CD4-positive, alpha-beta T cell treated with Interleukin-2 at 100 ng/mL for 4 hours (primary cell): ENCODE measurements around the gene PUSL1.
"Not testable (repeated sequence)": the region's sequence is repeated elsewhere in the genome, so short reads cannot be mapped to it uniquely, and the experiment has no call there.

Experiments
- DNase-seq: peaks from one replicate; pipeline ENCODE4 v3.0.0-alpha.2; 2020; ENCODE audit warnings: low spot score

PUSL1 gene

DNA sequence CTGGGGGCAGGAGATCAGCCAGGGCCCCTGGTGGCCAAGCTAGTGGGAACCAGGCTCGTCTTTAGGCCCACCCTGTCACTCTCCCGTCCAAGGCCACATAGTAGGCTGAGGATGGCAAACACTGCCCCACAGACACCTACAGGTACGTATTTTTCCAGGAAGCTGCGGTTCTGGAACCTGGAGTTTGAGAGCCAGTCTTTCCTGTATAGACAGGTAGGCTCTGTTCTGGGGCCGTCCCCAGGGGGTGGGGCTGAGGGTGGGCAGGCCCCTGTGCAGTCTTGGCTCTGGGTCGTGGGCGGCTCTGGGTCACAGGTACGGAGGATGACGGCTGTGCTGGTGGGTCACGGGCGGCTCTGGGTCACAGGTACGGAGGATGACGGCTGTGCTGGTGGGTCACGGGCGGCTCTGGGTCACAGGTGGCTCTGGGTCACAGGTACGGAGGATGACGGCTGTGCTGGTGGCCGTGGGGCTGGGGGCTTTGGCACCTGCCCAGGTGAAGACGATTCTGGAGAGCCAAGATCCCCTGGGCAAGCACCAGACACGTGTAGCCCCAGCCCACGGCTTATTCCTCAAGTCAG lies 2.2 kb downstream of the PUSL1 start:
- no peak for DNase-seq

DNA sequence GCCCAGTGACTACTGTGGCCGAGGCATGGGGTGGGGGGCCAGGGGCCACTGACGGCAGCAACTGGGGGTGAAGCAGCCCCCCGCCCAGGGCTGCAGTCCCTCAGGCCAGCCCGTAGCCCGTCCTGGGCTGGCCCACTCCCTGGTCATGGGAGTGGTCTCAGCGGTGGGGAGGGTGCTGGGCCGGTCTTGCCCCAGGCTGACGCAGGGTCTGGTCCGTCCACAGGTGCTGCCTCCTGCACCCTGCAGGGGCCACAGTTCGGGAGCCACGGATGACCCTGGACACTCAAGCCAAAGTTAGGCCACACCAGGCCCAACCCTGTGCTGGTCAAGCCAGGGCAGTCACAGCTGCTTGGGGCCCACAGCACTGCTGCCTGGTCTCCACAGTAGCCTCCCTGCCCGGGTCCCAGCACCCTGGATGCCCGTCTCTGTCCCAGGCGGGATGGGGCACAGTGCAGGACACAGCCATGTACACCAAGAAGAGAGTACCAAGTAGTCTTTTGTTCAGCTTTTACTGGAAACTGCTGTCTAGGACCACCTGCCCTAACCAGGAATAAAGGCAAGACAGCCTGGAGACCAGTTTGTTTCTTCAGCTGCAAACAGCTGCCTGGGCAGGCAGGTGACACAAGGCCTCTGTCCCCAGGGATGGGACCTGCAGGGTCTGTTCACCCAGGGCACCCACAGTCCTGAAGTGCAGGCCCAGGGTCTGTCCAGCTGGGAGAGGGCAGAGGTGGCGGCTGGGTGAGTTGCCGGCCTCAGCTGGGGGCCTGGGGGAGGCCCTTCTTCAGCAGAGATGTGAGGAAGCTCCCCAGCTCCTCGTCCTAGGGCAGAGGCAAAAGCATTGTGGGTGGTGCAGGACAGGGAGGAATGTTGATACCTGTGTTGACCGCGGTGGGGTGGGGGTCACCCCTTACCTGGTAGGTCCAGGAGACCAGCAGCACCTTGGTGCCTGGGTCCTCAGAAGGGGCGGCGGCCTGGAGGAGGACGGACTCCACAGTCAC lies 3.0 kb downstream of the PUSL1 start:
- DNase-seq, result no peak

DNA sequence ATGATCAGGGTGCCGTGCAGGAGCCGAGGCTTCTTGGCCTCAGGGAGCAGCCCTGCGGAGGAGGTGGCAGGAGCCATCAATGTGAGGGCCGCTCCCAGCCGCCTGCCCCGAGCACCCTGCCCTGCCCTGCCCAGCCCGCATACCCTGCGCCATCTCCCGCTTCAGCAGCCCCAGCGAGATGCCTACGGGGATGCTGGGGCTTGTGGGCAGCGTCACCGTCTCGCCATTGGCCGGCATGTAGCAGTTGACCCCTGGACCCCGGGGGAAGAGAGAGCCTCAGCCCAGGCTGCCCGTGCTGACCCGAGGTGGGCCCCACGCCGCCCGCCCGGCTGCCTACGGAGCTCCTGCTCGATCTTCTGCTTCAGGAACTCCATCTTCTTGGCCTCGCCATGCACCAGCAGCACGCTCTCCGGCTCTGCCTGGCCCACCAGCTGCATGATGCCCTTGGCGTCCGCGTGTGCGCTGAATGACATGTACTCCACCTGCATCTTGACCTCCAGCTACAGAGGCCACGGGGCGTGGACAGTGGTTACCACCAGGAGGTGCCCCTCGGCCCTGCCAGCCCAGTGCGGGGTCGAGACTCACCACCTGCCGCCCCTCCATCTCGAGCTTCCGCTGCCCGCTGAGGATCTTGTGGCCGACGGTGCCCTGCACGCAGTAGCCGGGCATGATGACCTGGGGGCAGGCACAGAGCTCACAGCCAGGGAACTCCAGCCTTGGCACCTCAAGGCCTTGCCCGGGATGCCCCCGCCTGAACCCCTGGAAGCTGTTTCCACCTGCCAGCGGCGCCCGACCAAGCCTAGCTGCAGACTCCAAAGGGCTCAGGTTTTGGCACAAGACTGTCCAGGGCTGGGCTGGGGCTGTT lies 4.3 kb downstream of the PUSL1 start:
- DNase-seq, result no peak

DNA sequence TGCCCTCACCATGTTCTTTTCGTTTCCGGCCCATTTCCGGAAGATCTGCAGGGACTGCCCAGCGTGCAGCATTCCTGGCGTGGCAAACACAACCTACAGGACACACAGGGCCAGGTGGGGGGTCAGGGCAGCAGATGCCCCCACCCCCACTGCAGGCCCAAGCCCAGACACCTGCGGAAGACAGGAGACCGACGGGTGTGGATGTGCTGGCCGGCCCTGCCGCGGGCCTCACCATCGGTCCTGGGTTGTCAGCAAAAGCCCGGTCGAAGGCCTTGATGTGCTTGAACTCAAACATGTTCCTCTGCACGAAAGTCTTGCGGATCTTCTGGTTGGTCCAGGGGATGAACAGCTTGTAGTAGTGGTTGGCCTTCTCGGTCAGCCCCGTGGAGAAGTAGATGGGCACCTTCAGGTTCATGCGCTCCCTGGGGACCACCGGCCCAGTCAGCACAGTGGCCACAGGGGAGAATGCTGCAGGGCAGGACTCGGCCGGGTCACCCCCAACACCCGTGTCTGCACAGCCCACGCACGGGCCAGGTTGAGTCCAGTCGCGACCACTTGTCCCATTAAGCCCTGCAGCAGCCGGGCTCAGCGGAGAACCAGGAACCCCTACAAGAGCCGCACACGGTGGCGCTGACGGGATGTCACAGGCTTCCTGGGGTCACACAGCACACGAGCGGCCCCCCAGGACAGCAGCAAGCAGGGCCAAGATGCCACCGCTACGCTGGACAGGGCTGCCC lies 5.3 kb downstream of the PUSL1 start:
- no peak for DNase-seq

DNA sequence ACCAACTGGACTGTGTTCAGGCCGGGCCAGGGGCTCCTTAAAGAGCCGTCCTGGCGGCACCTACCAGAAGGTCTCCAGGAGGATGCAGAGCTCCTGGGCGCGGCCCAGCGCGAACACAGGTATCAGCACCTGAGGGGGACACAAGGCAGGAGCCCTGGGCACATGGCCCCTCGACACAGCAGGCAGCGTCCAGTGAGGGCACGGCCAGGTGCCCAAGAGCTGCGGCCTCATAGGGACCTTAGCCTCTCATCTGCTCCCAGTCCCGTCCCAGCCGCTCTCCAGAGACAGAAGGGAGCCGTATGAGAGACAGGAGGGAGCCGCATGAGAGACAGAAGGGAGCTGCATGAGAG lies 5.8 kb downstream of the PUSL1 start:
- no peak for DNase-seq

DNA sequence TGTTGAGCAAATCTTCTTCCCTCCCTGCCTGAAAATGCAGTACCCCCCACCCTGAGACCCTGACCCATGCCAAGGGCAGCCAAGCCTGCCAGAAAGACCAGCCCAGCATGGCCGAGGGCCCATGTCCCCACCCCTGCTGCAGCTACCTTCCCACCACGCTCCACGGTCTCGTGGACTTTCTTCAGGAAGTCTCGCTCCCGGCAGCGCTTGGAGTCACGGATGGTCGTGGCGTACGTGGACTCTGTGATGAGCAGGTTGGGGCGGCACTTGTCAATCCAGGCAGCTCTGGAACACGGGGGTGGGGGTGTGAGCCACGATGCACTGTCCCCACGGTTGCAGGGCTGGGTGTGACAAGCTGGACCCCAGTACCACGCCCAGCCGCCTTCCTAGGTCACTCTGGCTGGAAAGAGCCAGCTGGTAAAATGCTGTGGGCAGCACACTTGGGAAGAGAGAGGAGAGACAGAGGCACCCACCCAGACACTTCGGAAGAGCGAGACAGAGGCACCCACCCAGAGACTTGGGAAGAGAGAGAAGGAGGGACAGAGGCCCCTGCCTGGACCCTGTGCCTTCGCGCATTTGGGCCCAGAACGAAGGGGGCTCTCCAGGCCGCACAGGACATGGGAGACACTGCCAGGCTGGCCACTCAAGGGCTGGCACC lies 6.4 kb downstream of the PUSL1 start:
- no peak for DNase-seq

DNA sequence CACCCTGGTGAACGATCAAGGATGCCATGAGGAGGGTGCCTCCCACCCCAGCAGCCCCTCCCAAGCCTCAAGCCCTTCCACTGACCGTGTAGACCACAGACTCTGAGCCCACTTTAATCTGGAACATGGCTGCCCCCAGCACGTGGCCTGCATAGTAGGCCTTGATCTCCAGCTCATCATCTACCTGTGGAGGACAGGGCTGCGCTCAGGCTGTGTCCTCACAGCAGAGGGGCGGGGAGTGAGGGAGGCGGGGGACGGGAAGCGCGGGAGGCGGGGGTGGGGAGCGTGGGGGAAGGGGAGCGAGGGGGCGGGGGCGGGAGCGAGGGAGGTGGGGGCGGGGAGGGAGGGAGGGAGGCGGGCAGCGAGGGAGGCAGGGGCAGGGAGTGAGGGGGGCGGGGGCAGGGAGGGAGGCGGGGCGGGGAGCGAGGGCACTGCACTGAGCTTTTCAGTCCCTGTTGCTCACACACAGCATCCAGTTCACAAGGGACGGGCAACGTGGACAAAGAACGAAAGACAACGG lies 7.1 kb downstream of the PUSL1 start:
- no peak for DNase-seq

DNA sequence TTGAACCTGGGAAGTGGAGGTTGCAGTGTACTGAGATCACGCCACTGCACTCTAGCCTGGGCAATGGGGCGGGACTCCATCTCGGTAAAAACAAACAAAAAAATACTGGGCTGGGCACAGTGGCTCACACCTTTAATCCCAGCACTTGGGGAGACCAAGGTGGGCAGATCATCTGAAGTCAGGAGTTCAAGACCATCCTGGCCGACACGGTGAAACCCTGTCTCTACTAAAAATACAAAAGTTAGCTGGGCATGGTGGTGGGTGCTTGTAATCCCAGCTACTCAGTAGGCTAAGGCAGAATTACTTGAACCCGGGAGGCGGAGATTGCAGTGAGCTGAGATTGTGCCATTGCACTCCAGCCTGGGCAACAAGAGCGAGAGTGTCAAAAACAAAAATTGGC lies 7.8 kb downstream of the PUSL1 start:
- DNase-seq, result not testable (repeated sequence)

DNA sequence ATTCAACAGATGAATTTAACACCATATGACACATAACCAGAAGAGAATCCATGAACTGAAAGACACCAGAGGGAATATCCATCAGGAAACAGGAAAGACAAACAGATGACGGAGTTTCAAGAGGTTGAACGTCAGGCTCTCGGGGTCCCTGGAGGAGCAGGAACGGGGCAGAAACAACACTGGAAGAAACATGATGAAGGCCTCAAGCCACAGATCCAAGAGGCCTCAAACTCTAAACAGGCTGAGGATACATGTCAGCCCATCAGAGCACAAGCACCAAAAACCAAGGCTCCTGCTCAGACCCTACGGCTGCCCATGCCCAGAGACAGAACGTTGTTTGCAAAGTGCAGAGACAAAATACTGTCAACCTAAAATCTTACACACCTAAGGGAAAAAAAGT lies 9.0 kb downstream of the PUSL1 start:
- no peak for DNase-seq

DNA sequence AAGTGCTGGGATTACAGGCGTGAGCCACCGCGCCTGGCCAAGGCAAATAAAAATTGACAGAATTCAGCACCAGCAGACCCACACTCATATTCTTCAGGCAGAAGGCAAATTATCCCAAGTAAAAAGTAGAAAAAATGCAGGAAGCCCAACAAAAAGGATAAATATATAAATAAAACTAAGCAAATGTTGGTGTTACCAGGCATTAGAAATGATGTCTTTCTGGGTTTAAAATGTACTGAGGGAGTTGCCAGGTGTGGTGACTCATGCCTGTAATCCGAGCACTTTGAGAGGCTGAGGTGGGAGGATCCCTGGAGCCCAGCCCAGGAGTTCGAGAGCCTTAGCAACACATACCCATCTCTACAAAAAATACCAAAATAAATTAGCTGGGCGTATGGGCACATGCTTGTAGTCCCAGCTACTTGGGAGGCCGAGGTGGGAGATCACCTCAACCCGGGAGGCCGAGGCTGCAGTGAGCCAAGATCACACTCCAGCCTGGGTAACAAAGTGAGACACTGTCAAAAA lies 9.8 kb downstream of the PUSL1 start:
- no peak for DNase-seq

DNA sequence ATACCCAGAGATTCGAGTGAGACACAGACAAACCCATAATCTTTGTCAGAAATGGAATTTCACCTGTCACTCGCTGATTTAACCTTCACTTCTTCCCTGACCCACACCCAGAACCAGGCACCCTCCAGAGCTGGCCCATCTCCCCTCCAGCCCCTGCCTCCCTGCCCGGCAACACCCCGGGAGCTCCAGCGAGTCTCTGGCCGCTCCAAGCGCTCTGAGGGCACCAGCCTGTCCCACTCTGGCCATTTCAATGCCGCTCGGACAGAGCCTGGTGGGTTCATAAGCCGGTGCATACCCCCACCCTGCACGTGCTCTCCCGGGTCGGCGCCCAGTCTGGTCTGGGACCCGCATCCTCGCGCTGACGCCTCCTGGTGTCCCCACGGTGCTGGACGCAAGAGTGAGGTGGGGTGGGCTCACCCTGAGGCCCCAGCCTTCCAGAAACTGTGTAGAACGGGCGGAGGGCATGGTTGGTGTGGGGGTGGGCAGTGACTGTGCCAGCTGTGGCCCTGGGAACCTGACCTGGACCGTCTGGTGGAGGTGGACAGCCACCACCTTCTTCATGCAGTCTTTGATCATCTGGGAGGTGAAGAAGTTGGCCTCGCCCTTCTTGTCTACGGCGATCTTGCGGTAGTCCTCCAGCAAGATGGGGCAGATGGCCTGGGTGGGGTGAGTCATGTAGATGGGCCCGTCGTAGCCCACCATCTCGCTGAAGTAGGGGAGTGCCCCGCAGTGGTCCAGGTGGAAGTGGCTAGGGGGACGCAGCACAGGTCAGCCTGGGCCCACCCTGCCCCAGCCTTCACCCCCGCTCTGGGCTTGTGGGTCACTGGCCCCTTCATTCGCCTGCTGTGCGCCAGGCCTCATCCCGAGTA lies 10.6 kb downstream of the PUSL1 start:
- no peak for DNase-seq

DNA sequence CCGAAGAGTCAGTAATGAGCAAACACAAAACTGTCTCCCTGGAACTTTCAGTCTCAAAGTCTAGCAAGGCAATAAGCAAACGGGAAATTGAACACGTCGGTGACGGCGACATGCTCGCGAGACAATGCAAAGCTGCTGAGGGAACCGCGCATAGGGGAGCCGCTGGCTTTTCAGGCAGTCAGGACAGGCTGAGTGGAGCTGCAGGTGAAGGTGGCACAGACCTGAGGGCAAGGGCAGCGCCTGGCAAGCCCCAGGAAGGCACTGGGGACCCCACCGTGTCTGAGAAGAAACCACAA lies 11.2 kb downstream of the PUSL1 start:
- DNase-seq, result no peak

DNA sequence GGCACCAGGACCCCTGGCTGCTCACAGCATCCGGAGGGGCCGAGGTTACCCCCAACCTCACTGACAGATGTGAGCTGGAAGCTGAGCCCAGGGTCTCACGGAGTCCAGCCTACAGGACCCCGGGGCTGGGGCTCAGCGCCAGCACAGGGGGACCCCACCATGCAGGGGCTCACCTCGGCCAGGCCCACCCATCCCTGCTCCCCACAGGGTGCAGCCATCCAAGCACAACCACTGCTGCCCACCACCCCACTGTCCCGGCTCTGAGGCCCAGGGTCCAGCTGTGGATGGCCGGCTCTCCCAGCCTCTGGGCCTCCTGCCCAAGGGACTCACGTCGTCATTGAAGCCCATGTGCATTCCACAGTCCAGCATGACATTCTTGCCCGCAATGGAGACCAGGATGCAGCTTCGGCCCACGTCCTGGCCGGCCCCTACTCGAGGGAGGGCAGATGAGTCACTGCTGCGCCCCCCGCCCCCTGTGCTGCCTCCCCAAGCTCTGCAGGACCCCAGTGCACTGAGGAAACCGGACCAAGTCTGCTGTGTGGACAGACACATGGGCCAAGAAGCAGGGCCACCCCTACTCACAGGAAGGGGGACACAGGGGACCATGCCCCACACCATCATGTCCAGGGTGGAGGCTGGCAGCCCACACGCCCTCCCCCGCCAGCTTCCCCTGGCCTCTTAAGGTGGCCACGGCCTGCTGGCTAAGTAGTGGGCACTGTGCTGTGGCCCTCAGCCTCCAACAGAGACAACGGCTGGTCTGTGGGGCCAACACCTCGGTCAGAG lies 12.5 kb downstream of the PUSL1 start:
- DNase-seq, result no peak

DNA sequence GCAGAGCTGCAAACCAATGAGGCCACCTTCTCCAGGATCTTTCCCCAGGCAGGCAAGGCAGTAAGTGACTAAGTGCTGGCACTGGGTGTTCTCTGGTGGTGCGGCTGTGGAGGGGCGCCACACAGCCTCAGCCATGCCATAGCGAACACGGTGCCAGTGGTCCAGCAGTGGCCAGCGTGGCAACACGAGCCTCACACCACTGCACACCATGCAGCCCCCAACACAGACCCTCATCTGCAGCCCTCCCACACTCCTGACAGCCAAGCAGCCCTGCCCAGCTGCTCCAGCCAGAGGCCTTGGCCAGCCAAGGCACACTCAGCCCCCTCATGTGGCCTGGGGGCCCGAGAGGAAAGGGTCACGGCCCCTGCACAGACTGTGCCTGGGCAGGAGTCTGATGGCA lies 13.1 kb downstream of the PUSL1 start:
- DNase-seq, result no peak

DNA sequence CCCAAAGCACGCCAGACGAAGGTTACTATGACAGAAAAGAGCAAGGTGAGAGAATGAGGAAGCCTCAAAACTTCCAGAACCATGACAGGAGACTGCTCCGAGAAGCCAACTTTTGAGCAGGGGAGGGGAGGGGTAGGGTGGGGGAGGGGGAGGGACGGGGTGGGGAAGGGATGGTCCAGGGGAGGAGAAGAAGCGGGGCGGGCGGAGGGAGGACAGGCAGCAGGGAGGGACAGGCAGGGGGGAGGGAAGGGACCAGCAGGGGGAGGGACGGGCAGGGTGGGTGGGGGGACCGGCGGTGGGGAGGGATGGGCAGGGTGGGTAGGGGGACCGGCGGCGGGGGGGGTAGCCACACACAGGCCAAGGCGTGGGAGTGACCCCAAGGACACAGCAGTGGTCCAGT lies 14.0 kb downstream of the PUSL1 start:
- DNase-seq, result no peak

DNA sequence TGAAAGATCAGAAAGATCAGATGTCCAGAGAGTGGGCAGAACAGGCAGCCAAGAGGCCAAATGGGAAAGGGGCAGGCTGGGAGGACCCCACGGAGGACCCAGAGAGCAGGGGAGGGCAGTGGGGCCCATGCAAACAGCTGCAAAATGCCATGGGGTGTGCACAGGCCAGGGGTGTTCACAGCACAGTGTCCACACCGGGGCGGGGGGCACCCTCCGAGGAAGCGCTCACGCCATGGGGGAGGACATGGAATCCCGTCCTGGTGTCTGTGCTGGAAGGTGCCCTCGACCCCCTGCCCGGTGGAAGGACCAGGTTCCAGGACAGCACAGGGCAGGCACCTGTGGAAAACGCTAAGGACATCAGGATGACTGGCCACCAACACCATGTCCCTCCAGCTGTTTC lies 14.6 kb downstream of the PUSL1 start:
- DNase-seq, result no peak

DNA sequence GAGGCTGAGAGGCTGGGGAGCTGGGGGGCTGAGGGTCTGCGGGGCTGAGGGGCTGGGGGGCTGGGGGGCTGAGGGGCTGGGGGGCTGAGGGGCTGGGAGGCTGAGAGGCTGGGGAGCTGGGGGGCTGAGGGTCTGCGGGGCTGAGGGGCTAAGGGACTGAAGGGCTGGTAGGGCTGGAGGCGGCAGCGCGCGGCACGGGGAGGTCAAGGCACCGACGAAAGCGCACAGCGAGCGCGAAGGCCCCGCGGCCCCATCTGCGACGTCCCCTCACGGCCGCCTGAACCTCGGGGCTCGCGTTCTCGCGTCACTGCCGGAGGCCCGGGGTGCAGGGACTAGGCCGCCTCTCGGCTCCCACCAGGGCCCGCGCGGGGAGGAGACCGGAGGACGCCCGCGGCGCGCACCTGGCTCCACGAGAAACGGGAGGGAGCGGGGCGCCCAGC lies 15.7 kb downstream of the PUSL1 start:
- DNase-seq, result no peak

DNA sequence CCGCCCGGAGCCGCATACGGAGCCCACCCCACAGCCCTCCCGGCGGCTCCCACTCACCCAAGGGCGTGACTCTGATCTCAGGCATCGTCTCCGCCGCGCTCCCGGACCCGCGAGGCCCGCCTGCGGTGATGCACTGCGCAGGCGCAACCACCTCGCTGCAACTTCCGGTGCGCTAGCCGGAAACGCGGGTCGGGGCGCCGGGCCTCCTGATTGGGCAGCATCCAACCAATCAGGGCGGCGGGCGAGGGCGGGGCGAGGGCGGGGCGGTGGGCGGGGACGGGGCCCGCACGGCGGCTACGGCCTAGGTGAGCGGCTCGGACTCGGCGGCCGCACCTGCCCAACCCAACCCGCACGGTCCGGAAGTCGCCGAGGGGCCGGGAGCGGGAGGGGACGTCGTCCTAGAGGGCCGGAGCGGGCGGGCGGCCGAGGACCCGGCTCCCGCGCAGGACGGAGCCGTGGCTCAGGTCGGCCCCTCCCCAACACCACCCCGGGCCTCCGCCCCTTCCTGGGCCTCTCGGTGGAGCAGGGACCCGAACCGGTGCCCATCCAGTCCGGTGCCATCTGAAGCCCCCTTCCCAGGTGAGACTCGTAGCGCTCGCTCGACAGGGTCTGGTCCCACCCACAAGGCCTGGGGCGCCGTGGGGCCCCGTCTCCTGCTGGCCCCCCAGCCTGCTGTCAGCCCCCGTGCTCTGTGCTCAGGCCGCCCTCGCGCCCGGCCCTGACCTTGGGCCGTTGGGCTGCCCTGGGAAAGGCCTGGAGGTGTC lies 16.3 kb downstream of the PUSL1 start, which contains the start of the genes CPTP and INTS11:
TSS of gene CPTP (plus strand) at position 279 of the 764 bp plus-strand sequence. CDS start 2,109 bp downstream, outside the sequence.
TSS of gene INTS11 (minus strand) at position 137 of the 764 bp plus-strand sequence. CDS start at position 85, 52 bp downstream.
- peak; percentile 95 for DNase-seq
